DMS53 (cell line): Measurements from ENCODE around the gene RTTN.
A peak's percentile ranks its signal among the peaks of the same experiment; 100 is the strongest.

Experiments used
- DNase-seq: peaks from one replicate; lab custom pipeline; 2025; lab: John Stamatoyannopoulos, UW

The RTTN gene

DNA sequence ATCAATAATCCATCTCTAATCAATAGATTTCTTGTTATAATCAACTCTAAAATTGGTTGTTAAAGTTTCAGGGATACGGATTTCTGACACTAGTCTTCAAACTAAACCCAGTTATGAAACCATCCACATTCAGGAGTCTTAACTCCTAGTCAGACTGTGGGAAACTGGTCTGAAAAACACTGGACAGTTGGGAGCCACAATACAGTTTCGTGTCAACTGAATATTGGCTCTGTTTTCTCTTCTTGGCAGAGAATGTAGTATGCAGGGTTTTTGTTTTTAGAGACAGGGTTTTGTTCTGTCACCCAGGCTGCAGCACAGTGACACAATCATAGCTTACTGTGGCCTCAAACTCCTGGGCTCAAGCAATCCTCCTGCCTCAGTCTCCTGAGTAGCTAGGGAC, 123.1 kb downstream of the RTTN start:
- DNase-seq, result no peak

GRCh38 chr18:70078106-70078505, 127.4 kb downstream of the RTTN start:
- DNase-seq, result no peak

GRCh38 chr18:70075906-70076305, 129.6 kb downstream of the RTTN start:
- no peak for DNase-seq

GRCh38 chr18:70074116-70074515, 131.4 kb downstream of the RTTN start:
- DNase-seq, result no peak

- no peak for DNase-seq
These were observed 132.1 kb downstream of the RTTN start for GRCh38 chr18:70073432-70073831.

DNA sequence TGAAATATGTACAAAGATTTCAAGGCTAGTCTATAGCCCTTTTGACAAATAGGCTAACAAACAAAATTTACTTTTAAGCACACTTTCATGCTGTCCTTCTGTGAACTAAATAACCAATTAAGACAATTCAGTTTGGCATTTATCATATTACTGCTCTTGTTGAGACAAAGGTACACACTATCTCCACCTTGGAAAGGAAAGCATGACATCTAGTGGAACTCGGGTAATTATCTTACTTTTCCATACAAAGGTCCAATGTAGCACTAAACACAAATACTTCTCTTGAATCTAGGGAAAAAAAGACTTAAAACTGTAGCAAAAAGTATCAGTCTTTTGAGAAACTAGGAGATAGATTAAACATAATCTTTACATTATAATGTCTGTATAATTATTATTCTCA, 132.8 kb downstream of the RTTN start:
- DNase-seq, result peak; percentile 77

- no peak for DNase-seq
These were observed 135.5 kb downstream of the RTTN start for GRCh38 chr18:70069965-70070364.

DNA sequence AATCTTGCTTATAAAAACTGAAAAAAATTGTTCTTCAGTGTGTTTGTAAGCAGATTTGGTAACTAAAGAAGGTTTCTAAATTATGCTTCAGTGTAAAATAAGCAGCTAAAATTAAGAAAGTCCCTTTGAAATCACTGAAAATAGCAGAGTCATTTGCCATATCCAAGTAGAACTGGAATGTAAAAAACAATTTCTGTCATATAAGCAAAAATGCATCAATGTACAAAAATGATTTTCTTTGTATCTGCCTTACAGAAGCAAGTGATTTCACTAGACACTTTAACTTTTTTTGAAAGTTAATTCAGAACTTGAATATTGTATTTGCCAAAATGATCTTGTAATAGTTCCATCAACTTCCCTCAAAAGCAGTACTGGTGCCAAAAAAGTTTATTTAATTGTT, 136.1 kb downstream of the RTTN start:
- DNase-seq, result no peak

DNA sequence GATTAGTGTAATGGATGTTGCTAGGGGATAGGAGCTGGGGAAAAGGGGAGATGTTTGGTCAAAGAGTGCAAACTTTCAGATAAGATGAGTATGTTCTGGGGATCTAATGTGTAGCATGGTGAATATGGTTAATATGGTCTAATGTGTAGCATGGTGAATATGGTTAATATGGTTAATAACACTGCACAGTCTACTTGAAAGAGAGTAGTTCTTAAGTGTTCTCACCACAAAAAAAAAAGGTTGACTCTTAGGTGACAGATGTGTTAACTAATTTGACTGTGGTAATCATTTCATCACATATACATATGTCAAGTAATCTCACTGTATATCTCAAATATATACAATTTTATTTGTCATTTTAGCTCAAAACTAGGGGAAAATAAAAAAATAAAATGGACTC, 136.5 kb downstream of the RTTN start:
- DNase-seq, result no peak

DNA sequence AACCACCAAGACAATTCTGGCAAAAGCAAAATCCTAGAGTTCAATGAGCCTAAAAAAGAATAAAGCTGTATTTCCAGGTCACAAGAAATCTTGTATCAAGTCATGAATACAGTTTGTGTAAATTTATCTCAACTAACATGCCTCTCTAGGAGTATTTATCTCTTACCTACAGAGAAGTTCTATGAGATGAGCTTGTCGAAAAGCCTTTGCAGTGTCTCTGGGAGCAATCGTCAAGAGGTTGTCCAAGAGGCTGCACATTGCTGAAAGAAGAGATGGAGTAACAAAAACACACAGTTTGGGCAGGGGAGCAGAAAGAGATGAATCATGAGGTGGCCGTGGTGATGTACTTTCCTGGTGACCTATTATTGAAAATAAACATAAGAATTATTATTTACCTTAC, 145.8 kb downstream of the RTTN start:
- no peak for DNase-seq

GRCh38 chr18:70058916-70059315, 146.6 kb downstream of the RTTN start:
- no peak for DNase-seq

GRCh38 chr18:70047931-70048603, 157.4 kb downstream of the RTTN start:
- DNase-seq, result no peak

DNA sequence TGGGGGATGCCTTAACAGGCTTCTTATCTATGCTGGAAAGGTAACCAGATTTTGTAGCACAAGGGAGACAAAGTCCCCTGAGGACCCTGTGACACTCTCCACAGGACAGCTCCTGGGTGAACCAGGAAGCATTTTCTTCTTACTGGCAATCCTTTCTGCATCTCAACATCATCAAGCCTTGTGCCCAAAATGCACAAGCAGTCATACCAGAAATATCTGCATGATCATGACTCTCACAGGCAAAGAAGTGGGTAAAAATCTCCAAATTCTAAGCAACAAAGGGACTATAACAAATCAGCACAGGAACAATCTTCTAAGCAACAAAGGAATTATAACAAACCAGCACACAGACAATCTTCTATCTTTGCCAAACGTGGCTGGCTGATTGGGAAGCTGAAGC, 158.7 kb downstream of the RTTN start:
- DNase-seq, result no peak

DNA sequence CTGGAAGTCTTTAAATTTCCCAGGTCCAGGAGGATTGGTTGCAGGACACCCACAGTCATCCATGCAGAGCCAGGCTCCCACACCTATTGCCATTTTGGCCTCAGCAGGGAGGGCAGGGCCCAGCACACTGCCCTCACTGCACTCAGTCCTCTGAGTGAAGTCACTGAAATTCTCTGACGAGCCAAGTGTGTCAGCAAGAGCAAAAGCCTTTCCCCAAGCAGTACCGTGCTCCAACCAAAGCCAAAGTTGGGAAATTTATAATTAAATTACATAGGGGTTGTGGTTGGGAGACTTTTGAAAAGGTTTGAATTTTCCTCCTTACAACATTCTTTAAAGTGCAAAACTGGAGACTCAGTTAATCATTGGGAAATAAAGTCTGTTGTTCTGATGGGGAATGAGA, 159.3 kb downstream of the RTTN start:
- no peak for DNase-seq

DNA sequence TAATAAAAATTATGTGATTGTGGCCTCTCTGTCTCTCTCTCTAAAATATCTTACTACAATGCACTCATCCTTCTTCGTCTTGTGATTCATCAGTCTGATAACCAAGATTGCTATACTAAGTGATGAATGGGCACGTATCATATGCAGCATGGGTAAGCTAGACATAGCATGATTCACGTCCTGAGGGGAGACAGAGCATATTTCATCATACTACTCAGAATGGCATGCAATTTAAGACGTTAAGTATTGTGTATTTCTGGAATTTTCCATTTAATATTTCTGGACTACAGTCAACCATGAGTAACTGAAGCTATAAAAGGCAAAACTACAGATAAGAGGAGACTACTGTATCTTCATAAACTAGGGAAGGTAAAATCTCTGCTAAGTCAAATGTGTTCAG, 160.9 kb downstream of the RTTN start:
- DNase-seq, result no peak

GRCh38 chr18:70041459-70042050, 163.9 kb downstream of the RTTN start:
- no peak for DNase-seq

GRCh38 chr18:70039186-70039585, 166.3 kb downstream of the RTTN start:
- no peak for DNase-seq

DNA sequence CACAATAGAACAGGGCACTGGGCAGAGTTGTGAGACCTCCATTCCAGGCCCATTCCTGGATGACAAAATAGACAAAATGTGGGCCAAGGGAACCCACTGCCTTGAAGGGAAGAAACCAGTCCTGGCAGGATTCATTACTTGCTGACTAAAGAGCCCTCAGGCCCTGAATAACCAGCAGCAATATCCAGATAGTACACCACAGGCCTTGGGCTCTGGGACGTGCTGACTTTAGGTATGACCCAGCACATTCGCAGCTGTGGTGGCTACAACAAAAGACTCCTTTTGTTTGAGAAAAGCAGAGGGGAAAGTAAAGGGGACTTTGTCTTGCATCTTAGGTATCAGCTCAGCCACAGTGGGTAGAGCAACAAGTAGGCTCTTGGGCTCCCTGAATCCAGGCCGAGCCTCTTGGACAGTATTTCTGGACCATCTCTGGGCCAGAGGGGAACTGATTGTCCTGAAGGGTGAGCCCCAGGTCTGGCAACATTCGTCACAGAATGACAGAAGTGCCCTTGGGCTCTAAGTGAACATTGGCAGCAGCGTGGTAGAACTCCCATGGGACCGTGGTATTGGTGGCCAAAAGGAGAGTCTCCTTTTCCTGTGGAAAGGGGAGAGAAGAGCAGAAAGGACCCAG, 167.9 kb downstream of the RTTN start:
- no peak for DNase-seq

DNA sequence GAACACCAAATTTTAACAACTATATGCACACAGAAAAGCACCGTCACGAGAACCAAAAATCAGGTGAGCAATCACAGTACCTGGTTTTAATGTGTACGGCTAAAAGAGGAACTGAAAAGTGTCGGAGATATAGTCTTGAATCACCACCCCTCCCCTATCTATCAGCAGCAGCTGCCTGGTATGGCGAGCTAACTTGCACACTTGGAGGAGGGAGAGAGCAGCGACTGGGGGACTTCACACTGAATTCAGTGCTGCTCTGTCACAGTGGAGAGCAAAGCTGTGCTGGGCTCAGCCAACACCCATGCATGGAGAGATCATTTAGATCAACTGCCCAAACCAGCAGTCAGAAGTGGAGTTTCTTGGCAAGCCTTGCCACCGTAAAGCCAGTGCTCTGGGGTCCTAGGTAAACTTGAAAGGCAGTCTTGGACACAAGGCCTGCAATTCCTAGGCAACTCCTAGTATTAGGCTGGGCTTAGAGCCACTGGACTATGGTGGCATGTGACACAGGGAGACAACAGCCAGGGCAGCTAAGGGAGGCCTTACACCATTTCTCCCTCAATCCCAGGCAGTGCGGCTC, 168.6 kb downstream of the RTTN start:
- DNase-seq, result no peak

GRCh38 chr18:70036168-70036567, 169.3 kb downstream of the RTTN start:
- no peak for DNase-seq

- DNase-seq, result no peak
These were observed 174.3 kb downstream of the RTTN start for GRCh38 chr18:70031221-70031620.

DNA sequence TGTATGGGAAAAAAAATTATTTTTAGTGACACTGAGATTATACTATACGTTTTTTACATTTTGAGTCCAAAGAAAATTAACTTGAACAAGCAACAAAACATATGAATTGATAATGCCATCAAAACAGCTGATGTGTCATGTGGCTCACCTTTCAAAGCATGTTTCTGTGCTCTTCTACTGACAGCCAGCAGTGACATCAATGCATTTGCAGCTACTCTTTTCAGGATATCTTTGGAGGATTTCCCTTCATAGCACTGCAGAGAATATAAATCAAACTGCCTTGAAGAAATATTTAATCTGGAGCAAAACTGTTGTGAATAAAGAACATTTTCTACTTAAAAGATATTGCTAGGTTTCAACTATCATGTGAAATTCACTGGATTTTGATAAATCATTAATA, 174.8 kb downstream of the RTTN start:
- no peak for DNase-seq

- DNase-seq, result no peak
These were observed 176.3 kb downstream of the RTTN start for GRCh38 chr18:70029163-70029562.
